GM19452 (cell line): ENCODE results near the gene ACAP2.

Experiments
- ATAC-seq: cut with Tn5 transposase; IDR thresholded peaks from one replicate; pipeline ENCODE4 v1.9.1; 2021; ENCODE audit not compliant: unreplicated experiment

The ACAP2 gene

GRCh38 chr3:195263193-195263924 is 179.5 kb downstream of the ACAP2 start:
- no peak for ATAC-seq

GRCh38 chr3:195261925-195262324 is 180.9 kb downstream of the ACAP2 start:
- ATAC-seq, result no peak

- peak; percentile 3 for ATAC-seq
Measured at GRCh38 chr3:195260280-195260905, 182.4 kb downstream of the ACAP2 start.

- ATAC-seq, result peak; percentile 79
Measured at GRCh38 chr3:195259475-195260279, 183.1 kb downstream of the ACAP2 start.

GRCh38 chr3:195259154-195259474 is 183.7 kb downstream of the ACAP2 start:
- no peak for ATAC-seq

GRCh38 chr3:195258449-195259153 is 184.2 kb downstream of the ACAP2 start:
- no peak for ATAC-seq

GRCh38 chr3:195257454-195258448 is 185.1 kb downstream of the ACAP2 start:
- no peak for ATAC-seq

GRCh38 chr3:195256639-195257453 is 186.0 kb downstream of the ACAP2 start:
- ATAC-seq, result no peak

- ATAC-seq, result no peak
Measured at GRCh38 chr3:195255571-195256501, 187.0 kb downstream of the ACAP2 start.

- no peak for ATAC-seq
Measured at GRCh38 chr3:195255176-195255500, 187.7 kb downstream of the ACAP2 start.

- ATAC-seq, result no peak
Measured at GRCh38 chr3:195254454-195255175, 188.2 kb downstream of the ACAP2 start.

- ATAC-seq, result no peak
Measured at GRCh38 chr3:195253923-195254432, 188.8 kb downstream of the ACAP2 start.

- no peak for ATAC-seq
Measured at GRCh38 chr3:195251336-195252065, 191.3 kb downstream of the ACAP2 start.

- ATAC-seq, result no peak
Measured at GRCh38 chr3:195250473-195251251, 192.2 kb downstream of the ACAP2 start.

- no peak for ATAC-seq
Measured at GRCh38 chr3:195249858-195250464, 192.9 kb downstream of the ACAP2 start.
